ENCODE data around the gene TCHP.

The TCHP gene

GRCh38 chr12:109944561-109945359 is 44.7 kb downstream of the TCHP start:
- Histone ChIP-seq H3K36me3 (ENCODE audit: insufficient read depth, low read length) (peaks cover 10% of the 10 kb centered on the region), H3K27me3 (ENCODE audit: control insufficient read depth in 1 of 2, insufficient read depth in 2 of 2, low read length in 2 of 2) (no peaks in the 10 kb centered on the region), H3K4me1 (ENCODE audit: insufficient read depth, low read length) (peaks cover 53% of the 10 kb centered on the region), H3K9me3 (ENCODE audit: low read length) (no peaks in the 10 kb centered on the region), H3K9ac (ENCODE audit: low read length) (no peak overlapping the region), H3K27ac (ENCODE audit: low read depth, low read length) (no peak overlapping the region), H3K4me3 (ENCODE audit: low read depth in 1 of 2, low read length in 2 of 2) (no peak overlapping the region)

GRCh38 chr12:109946505-109946904 is 46.4 kb downstream of the TCHP start:
- H3K27ac ChIP-seq (ENCODE audit: low read depth, low read length) = no peak overlapping the region
- no peak overlapping the region for H3K9ac ChIP-seq (ENCODE audit: low read length)
- peaks cover 50% of the 10 kb centered on the region for H3K4me1 ChIP-seq (ENCODE audit: insufficient read depth, low read length)

GRCh38 chr12:109946913-109947312 is 46.8 kb downstream of the TCHP start:
- H3K9me3 ChIP-seq (ENCODE audit: low read length) = no peaks in the 10 kb centered on the region
- H3K36me3 ChIP-seq (ENCODE audit: insufficient read depth, low read length) = peaks cover 23% of the 10 kb centered on the region
- no peak overlapping the region for H3K4me3 ChIP-seq (ENCODE audit: low read depth in 1 of 2, low read length in 2 of 2)
- peaks cover 50% of the 10 kb centered on the region for H3K4me1 ChIP-seq (ENCODE audit: insufficient read depth, low read length)
- H3K27ac ChIP-seq (ENCODE audit: low read depth, low read length) = peak overlapping the region; percentile 16
- no peaks in the 10 kb centered on the region for H3K27me3 ChIP-seq (ENCODE audit: control insufficient read depth in 1 of 2, insufficient read depth in 2 of 2, low read length in 2 of 2)
- H3K9ac ChIP-seq (ENCODE audit: low read length) = no peak overlapping the region

More at GRCh38 chr12:109946505-109946904, 46.4 kb downstream of the TCHP start:
- Histone ChIP-seq H3K4me3 (ENCODE audit: low read depth in 1 of 2, low read length in 2 of 2) (no peak overlapping the region), H3K27me3 (ENCODE audit: control insufficient read depth in 1 of 2, insufficient read depth in 2 of 2, low read length in 2 of 2) (no peaks in the 10 kb centered on the region), H3K36me3 (ENCODE audit: insufficient read depth, low read length) (peaks cover 19% of the 10 kb centered on the region), H3K9me3 (ENCODE audit: low read length) (no peaks in the 10 kb centered on the region)

- Histone ChIP-seq H3K36me3 (ENCODE audit: insufficient read depth, low read length) (peaks cover 29% of the 10 kb centered on the region), H3K9me3 (ENCODE audit: low read length) (no peaks in the 10 kb centered on the region), H3K27ac (ENCODE audit: low read depth, low read length) (peak overlapping the region; percentile 16), H3K4me1 (ENCODE audit: insufficient read depth, low read length) (peaks cover 50% of the 10 kb centered on the region), H3K9ac (ENCODE audit: low read length) (no peak overlapping the region), H3K4me3 (ENCODE audit: low read depth in 1 of 2, low read length in 2 of 2) (peak overlapping the region in 1 of 2 donors; percentile 4), H3K27me3 (ENCODE audit: control insufficient read depth in 1 of 2, insufficient read depth in 2 of 2, low read length in 2 of 2) (no peaks in the 10 kb centered on the region)
Measured at GRCh38 chr12:109947521-109947920, 47.4 kb downstream of the TCHP start.

- Histone ChIP-seq H3K4me3 (ENCODE audit: low read depth in 1 of 2, low read length in 2 of 2) (no peak overlapping the region), H3K36me3 (ENCODE audit: insufficient read depth, low read length) (peaks cover 37% of the 10 kb centered on the region), H3K4me1 (ENCODE audit: insufficient read depth, low read length) (peaks cover 50% of the 10 kb centered on the region)
Measured at GRCh38 chr12:109948368-109948767, 48.3 kb downstream of the TCHP start.

GRCh38 chr12:109949089-109949488 is 49.0 kb downstream of the TCHP start:
- Histone ChIP-seq H3K4me3 (ENCODE audit: low read depth in 1 of 2, low read length in 2 of 2) (no peak overlapping the region), H3K27ac (ENCODE audit: low read depth, low read length) (peak overlapping the region; percentile 45), H3K27me3 (ENCODE audit: control insufficient read depth in 1 of 2, insufficient read depth in 2 of 2, low read length in 2 of 2) (no peaks in the 10 kb centered on the region), H3K36me3 (ENCODE audit: insufficient read depth, low read length) (peaks cover 40% of the 10 kb centered on the region), H3K9me3 (ENCODE audit: low read length) (no peaks in the 10 kb centered on the region), H3K9ac (ENCODE audit: low read length) (no peak overlapping the region), H3K4me1 (ENCODE audit: insufficient read depth, low read length) (peaks cover 50% of the 10 kb centered on the region)

More at GRCh38 chr12:109948368-109948767, 48.3 kb downstream of the TCHP start:
- H3K27me3 ChIP-seq (ENCODE audit: control insufficient read depth in 1 of 2, insufficient read depth in 2 of 2, low read length in 2 of 2) = no peaks in the 10 kb centered on the region
- H3K27ac ChIP-seq (ENCODE audit: low read depth, low read length) = peak overlapping the region; percentile 54
- H3K9me3 ChIP-seq (ENCODE audit: low read length) = no peaks in the 10 kb centered on the region
- no peak overlapping the region for H3K9ac ChIP-seq (ENCODE audit: low read length)

- Histone ChIP-seq H3K9me3 (ENCODE audit: low read length) (no peaks in the 10 kb centered on the region), H3K36me3 (ENCODE audit: insufficient read depth, low read length) (peaks cover 30% of the 10 kb centered on the region), H3K4me3 (ENCODE audit: low read depth in 1 of 2, low read length in 2 of 2) (no peak overlapping the region), H3K27ac (ENCODE audit: low read depth, low read length) (peak overlapping the region; percentile 4), H3K9ac (ENCODE audit: low read length) (no peak overlapping the region), H3K4me1 (ENCODE audit: insufficient read depth, low read length) (peaks cover 43% of the 10 kb centered on the region), H3K27me3 (ENCODE audit: control insufficient read depth in 1 of 2, insufficient read depth in 2 of 2, low read length in 2 of 2) (no peaks in the 10 kb centered on the region)
Measured at GRCh38 chr12:109950625-109951024, 50.6 kb downstream of the TCHP start.

- Histone ChIP-seq H3K27ac (ENCODE audit: low read depth, low read length) (peak overlapping the region; percentile 4), H3K27me3 (ENCODE audit: control insufficient read depth in 1 of 2, insufficient read depth in 2 of 2, low read length in 2 of 2) (no peaks in the 10 kb centered on the region), H3K9ac (ENCODE audit: low read length) (no peak overlapping the region), H3K9me3 (ENCODE audit: low read length) (no peaks in the 10 kb centered on the region), H3K36me3 (ENCODE audit: insufficient read depth, low read length) (peaks cover 30% of the 10 kb centered on the region), H3K4me1 (ENCODE audit: insufficient read depth, low read length) (peaks cover 43% of the 10 kb centered on the region), H3K4me3 (ENCODE audit: low read depth in 1 of 2, low read length in 2 of 2) (no peak overlapping the region)
Measured at GRCh38 chr12:109951136-109951535, 51.1 kb downstream of the TCHP start.

GRCh38 chr12:109951751-109952150 is 51.7 kb downstream of the TCHP start:
- Histone ChIP-seq H3K27ac (ENCODE audit: low read depth, low read length) (no peak overlapping the region), H3K27me3 (ENCODE audit: control insufficient read depth in 1 of 2, insufficient read depth in 2 of 2, low read length in 2 of 2) (no peaks in the 10 kb centered on the region), H3K36me3 (ENCODE audit: insufficient read depth, low read length) (peaks cover 30% of the 10 kb centered on the region), H3K9me3 (ENCODE audit: low read length) (no peaks in the 10 kb centered on the region), H3K4me1 (ENCODE audit: insufficient read depth, low read length) (peaks cover 38% of the 10 kb centered on the region), H3K9ac (ENCODE audit: low read length) (no peak overlapping the region), H3K4me3 (ENCODE audit: low read depth in 1 of 2, low read length in 2 of 2) (no peak overlapping the region)

- peaks cover 33% of the 10 kb centered on the region for H3K4me1 ChIP-seq (ENCODE audit: insufficient read depth, low read length)
- no peaks in the 10 kb centered on the region for H3K9me3 ChIP-seq (ENCODE audit: low read length)
- H3K4me3 ChIP-seq (ENCODE audit: low read depth in 1 of 2, low read length in 2 of 2) = no peak overlapping the region
- H3K9ac ChIP-seq (ENCODE audit: low read length) = no peak overlapping the region
- peaks cover 30% of the 10 kb centered on the region for H3K36me3 ChIP-seq (ENCODE audit: insufficient read depth, low read length)
- no peak overlapping the region for H3K27ac ChIP-seq (ENCODE audit: low read depth, low read length)
- no peaks in the 10 kb centered on the region for H3K27me3 ChIP-seq (ENCODE audit: control insufficient read depth in 1 of 2, insufficient read depth in 2 of 2, low read length in 2 of 2)
Measured at GRCh38 chr12:109952160-109952858, 52.2 kb downstream of the TCHP start.

GRCh38 chr12:109952873-109953272 is 52.8 kb downstream of the TCHP start:
- Histone ChIP-seq H3K4me1 (ENCODE audit: insufficient read depth, low read length) (peaks cover 27% of the 10 kb centered on the region), H3K36me3 (ENCODE audit: insufficient read depth, low read length) (peaks cover 30% of the 10 kb centered on the region), H3K4me3 (ENCODE audit: low read depth in 1 of 2, low read length in 2 of 2) (no peak overlapping the region), H3K9me3 (ENCODE audit: low read length) (no peaks in the 10 kb centered on the region), H3K27me3 (ENCODE audit: control insufficient read depth in 1 of 2, insufficient read depth in 2 of 2, low read length in 2 of 2) (no peaks in the 10 kb centered on the region), H3K9ac (ENCODE audit: low read length) (no peak overlapping the region), H3K27ac (ENCODE audit: low read depth, low read length) (no peak overlapping the region)

Data from muscle layer of colon (tissue), 2 donors.